Ectodermal cell (in vitro differentiated cells): ENCODE data around the gene ERICH4.
"Not testable (repeated sequence)": the region's sequence is repeated elsewhere in the genome, so short reads cannot be mapped to it uniquely, and the experiment has no call there.

ENCODE experiments used
- H3K27ac ChIP-seq: 2 replicates; pipeline ENCODE4 v1.7.0; 2013; ENCODE audit warnings: mild to moderate bottlenecking, low read depth, low read length; ENCODE audit not compliant: insufficient read depth, poor library complexity, severe bottlenecking
- H3K27me3 ChIP-seq: 2 replicates; pipeline ENCODE4 v1.7.0; 2013; ENCODE audit warnings: mild to moderate bottlenecking, low read length; ENCODE audit not compliant: insufficient read depth, control insufficient read depth, poor library complexity, severe bottlenecking
- H3K36me3 ChIP-seq: one replicate; pipeline ENCODE4 v1.7.0; 2013; ENCODE audit warnings: low read length; ENCODE audit not compliant: control insufficient read depth, insufficient read depth
- H3K4me1 ChIP-seq: one replicate; pipeline ENCODE4 v1.7.0; 2013; ENCODE audit warnings: low read length; ENCODE audit not compliant: control insufficient read depth, insufficient read depth
- H3K4me3 ChIP-seq: 2 replicates; pipeline ENCODE4 v1.7.0; 2013; ENCODE audit warnings: low read depth, low read length, control low read depth; ENCODE audit not compliant: insufficient read depth
- H3K9me3 ChIP-seq: 2 replicates; pipeline ENCODE4 v1.7.0; 2013; ENCODE audit warnings: mild to moderate bottlenecking, low read length, moderate library complexity; ENCODE audit not compliant: control insufficient read depth
- WGBS, 2 experiments: methylation state at CpG; one replicate each; pipeline ENCODE4 v1.1.7; 2013; ENCODE audit warnings: missing lambda C conversion rate in 2 of 2; 5-methylcytosine and 5-hydroxymethylcytosine counted together

Gene ERICH4

DNA sequence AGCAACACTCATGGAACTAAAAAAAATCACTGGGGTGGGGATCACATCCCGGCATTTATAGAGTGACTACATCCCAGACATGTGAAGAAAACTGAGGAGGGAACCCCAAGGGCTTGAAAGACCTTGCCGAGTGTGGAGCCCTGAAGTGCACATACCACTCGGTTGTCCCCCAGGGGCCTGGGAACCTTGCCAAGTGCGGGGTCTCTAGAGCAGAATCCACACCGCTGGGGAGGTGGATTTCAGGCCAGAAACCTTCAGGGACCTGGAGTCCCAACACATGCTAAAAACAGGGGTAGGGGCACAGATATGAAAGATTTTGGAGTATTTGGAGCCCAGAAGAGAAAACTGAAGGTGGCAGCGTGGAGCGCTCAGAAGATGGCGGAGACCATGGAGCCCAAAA, 35.2 kb downstream of the ERICH4 start:
- H3K27me3 ChIP-seq: no peaks in the 10 kb centered on the region
- 74 to 75% methylated on average over 8 of the region's 8 CpGs for WGBS, 2 experiments

DNA sequence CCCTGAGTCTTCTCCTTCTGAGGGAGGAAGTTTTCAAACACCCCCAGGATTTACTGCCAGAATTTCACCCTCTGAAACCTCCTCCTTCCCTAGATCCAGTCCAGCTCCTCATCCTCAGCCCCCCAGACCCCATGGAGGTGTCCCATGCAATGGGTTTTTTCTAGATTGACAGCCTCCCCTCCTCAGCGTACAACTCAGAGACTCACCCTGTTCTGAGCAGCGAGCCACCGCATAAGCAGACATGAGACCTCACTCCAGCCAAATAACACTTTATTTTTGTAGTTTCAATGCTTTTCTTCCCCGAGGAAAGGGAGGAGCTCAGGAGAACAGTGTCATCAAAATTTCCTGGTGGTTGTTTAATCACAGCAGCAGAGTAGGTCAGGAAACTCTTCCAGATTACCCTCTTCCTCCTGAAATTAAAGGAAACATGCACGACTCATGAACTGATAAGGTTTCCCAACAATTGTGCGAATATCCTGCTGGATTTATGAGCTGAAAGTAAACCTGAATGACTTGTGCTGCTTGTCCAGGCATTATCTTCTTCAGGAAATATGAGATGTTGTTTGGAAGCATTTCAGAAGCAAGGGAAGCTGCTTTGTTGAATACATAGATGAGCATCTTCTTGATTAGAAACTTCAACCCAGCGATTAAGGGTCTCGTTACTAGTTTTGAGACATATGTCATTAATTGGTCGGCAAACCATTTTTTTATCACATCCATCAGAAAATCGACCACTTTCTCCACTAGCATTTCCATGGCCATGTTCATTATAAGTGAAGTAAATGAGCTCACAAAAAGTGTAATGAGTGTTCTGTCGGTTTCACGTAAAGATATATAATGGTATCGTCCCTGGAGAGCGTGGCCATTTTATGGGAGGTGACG, 36.2 kb downstream of the ERICH4 start:
- Histone ChIP-seq H3K27ac (no peak overlapping the region), H3K27me3 (no peaks in the 10 kb centered on the region), H3K4me1 (no peaks in the 10 kb centered on the region), H3K36me3 (no peaks in the 10 kb centered on the region), H3K4me3 (no peak overlapping the region), H3K9me3 (no peaks in the 10 kb centered on the region)
- WGBS, 2 experiments: 86 to 89% methylated on average over 14 of the region's 15 CpGs

More for the DNA sequence above, 35.2 kb downstream of the ERICH4 start:
- Histone ChIP-seq H3K27ac (no peak overlapping the region), H3K9me3 (no peaks in the 10 kb centered on the region), H3K4me1 (no peaks in the 10 kb centered on the region), H3K4me3 (no peak overlapping the region), H3K36me3 (no peaks in the 10 kb centered on the region)

DNA sequence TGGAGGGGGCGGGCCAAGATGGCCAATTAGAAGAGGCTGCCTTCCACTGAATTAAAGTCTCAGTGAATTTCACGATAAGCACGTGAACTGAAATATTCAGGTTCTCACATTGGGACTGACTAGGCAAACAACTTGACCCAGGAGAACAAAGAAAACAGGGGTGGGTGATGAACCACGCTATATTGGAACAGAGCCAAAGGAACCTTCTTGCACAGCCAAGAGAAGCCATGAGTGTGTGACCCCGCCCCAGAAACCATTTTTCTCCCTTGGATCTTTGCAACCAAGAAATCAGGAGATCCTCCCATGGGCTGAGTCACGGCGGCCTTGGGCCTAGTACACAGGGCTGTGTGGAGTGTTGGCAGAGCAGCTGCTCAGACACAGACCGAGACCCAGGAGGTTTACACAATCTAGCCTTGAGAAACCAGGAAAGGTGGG, 36.8 kb downstream of the ERICH4 start:
- Histone ChIP-seq H3K4me1 (no peaks in the 10 kb centered on the region), H3K27ac (no peak overlapping the region), H3K36me3 (no peaks in the 10 kb centered on the region), H3K9me3 (no peaks in the 10 kb centered on the region), H3K27me3 (no peaks in the 10 kb centered on the region), H3K4me3 (no peak overlapping the region)
- 83 to 85% methylated on average over 8 of the region's 8 CpGs for WGBS, 2 experiments

DNA sequence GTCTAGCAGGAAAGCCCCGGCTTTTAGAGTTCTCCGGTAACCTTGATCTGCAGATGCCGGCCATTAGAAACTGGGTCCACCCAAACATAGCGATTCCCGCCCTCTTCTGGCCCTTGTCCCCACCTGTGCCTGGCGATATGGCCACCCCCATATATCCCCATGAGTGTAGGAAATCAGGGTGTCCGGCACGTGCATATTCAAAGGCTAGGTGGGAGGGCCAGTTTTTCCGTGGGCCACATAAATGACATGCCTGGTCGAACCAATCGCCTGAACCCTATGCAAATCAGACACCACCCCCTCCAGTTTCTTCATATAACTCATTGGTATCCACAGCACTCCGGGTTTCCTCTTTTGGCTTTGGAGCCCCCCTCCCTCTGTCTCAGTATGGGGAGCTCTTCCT, 37.4 kb downstream of the ERICH4 start:
- H3K36me3 ChIP-seq: no peaks in the 10 kb centered on the region
- H3K4me3 ChIP-seq: no peak overlapping the region
- H3K27ac ChIP-seq: no peak overlapping the region
- H3K9me3 ChIP-seq: no peaks in the 10 kb centered on the region
- no peaks in the 10 kb centered on the region for H3K27me3 ChIP-seq
- WGBS, 2 experiments: 83 to 87% methylated on average over 12 of the region's 12 CpGs
- no peaks in the 10 kb centered on the region for H3K4me1 ChIP-seq

DNA sequence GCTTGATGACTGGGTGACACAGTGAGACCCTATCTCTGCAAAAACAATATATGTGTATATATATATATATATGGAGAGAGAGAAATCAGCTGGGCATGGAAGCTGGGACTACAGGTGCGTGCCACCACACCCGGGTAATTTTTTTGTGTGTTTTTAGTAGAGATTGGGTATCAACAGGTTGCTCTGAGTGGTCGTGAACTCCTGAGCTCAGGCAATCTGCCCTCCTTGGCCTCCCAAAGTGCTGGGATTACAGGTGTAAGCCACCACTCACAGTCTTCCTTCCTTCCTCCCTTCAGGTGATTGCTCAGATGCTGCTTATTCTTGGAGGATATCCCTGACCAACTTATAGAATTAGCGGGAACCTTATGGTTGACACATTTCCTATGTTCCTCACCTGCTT, 41.9 kb downstream of the ERICH4 start:
- H3K27ac ChIP-seq: no peak overlapping the region
- no peaks in the 10 kb centered on the region for H3K27me3 ChIP-seq
- WGBS, 2 experiments: 78 to 80% methylated on average over 4 of the region's 4 CpGs
- H3K36me3 ChIP-seq: no peaks in the 10 kb centered on the region
- no peak overlapping the region for H3K4me3 ChIP-seq
- no peaks in the 10 kb centered on the region for H3K9me3 ChIP-seq
- H3K4me1 ChIP-seq: no peaks in the 10 kb centered on the region

DNA sequence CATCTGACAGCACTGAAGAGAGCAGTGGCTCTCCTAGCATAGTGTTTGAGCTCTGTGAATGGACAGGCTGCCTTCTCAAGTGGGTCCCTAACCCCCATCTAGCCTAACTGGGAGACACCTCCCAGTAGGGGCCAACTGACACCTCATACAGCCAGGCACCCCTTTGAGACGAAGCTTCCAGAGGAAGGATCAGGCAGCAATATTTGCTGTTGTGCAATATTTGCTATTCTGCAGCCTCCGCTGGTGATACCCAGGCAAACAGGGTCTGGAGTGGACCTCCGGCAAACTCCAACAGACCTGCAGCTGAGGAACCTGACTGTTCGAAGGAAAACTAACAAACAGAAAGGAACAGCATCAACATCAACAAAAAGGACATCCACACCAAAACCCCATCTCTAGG, 44.0 kb downstream of the ERICH4 start:
- H3K4me3 ChIP-seq, H3K36me3 ChIP-seq, H3K27ac ChIP-seq, H3K9me3 ChIP-seq, H3K4me1 ChIP-seq, H3K27me3 ChIP-seq: not testable (repeated sequence)
- WGBS, 2 experiments: 74 to 81% methylated on average over 4 of the region's 4 CpGs

DNA sequence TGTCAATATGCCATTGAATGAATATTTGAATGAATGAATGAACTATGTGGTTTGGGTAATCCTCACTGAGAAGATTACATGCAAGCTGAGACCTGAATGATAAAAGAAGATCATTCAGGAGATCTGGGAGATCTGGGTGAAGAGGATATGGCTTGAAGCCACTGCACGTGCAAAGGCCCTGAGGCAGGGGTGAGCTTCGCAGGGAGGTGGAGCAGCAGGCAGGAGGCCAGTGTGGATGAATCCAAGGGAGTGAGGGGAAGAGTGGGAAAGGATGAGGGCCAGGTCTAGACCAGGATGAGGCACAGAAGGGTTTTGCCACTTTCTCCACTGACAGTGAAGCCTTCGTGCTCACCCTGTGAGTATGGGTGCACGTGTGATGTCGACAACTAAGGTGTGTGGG, 49.9 kb downstream of the ERICH4 start:
- no peak overlapping the region for H3K27ac ChIP-seq
- H3K4me1 ChIP-seq: no peaks in the 10 kb centered on the region

More for the DNA sequence above, 49.9 kb downstream of the ERICH4 start:
- Histone ChIP-seq H3K36me3 (no peaks in the 10 kb centered on the region), H3K9me3 (no peaks in the 10 kb centered on the region), H3K4me3 (no peak overlapping the region), H3K27me3 (no peaks in the 10 kb centered on the region)
- WGBS, 2 experiments: 86% methylated on average over 4 to 5 of the region's 5 CpGs
